Central memory CD4-positive, alpha-beta T cell (primary cell): ENCODE measurements around the gene ENDOV.

ENCODE experiments used
- DNase-seq: peaks from one replicate; pipeline ENCODE4 v3.0.0; 2022

The ENDOV gene

DNA sequence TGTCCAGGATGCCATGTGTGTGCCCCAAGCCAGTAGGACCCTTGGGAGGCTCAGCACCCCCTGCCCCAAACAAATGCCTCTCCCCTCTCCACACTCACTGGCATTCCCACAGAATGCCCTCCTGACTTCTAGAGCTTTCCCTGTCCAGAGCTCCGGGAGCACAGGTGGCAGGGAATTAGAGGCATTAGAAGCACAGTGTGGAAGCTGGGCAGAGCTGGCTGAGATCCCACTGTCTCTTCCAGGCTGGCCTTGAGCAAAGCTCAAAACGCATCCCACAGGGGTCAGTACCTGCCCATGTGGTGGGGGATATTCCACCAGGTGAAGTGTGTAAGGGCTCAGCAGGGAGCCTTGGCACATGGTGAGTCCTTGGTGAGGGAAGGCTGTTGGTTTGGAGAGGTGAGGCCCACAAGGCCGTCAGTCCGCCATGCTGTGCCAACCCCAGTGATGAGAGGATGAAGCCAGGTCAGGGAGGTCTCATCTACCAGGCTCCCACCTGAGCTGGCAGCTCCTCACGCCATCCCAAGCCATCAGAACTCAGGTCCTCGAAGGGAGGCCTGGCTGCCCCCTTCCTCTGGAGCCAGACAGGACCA, 18.1 kb downstream of the ENDOV start:
- DNase-seq, result no peak

GRCh38 chr17:80433916-80434666, 19.1 kb downstream of the ENDOV start:
- DNase-seq, result no peak

- DNase-seq, result no peak
These were observed 22.6 kb downstream of the ENDOV start for GRCh38 chr17:80437532-80437931.

DNA sequence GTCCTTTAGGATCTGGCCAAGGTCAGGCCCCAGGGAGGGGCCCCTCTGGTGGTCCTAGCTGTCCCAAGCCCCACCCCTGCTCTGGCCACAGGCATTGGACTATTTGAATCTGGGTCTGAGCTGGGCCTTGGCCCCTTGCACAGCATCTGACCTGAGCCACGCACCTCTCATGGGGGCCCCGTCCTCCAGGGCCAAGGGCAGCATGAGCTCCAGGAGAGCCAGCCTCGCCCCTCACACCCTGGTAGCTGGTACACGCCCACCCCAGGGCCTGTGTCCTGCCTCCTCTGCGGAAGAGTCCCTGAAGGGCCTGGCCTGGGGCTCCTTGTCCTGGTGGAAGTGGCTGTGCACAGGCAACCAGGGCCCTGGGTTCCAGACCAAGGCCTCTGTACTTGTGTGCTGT, 23.8 kb downstream of the ENDOV start:
- no peak for DNase-seq

- no peak for DNase-seq
These were observed 24.5 kb downstream of the ENDOV start for GRCh38 chr17:80439499-80439898.

GRCh38 chr17:80441133-80441578, 26.2 kb downstream of the ENDOV start:
- peak; percentile 21 for DNase-seq

GRCh38 chr17:80441598-80442322, 26.8 kb downstream of the ENDOV start:
- DNase-seq, result no peak

- no peak for DNase-seq
These were observed 27.3 kb downstream of the ENDOV start for GRCh38 chr17:80442323-80442659.

GRCh38 chr17:80442764-80443163, 27.8 kb downstream of the ENDOV start:
- no peak for DNase-seq

- DNase-seq, result no peak
These were observed 28.5 kb downstream of the ENDOV start for GRCh38 chr17:80443498-80443897.

- DNase-seq, result no peak
These were observed 29.1 kb downstream of the ENDOV start for GRCh38 chr17:80443916-80444643.

GRCh38 chr17:80444644-80444979, 29.6 kb downstream of the ENDOV start:
- DNase-seq, result no peak

DNA sequence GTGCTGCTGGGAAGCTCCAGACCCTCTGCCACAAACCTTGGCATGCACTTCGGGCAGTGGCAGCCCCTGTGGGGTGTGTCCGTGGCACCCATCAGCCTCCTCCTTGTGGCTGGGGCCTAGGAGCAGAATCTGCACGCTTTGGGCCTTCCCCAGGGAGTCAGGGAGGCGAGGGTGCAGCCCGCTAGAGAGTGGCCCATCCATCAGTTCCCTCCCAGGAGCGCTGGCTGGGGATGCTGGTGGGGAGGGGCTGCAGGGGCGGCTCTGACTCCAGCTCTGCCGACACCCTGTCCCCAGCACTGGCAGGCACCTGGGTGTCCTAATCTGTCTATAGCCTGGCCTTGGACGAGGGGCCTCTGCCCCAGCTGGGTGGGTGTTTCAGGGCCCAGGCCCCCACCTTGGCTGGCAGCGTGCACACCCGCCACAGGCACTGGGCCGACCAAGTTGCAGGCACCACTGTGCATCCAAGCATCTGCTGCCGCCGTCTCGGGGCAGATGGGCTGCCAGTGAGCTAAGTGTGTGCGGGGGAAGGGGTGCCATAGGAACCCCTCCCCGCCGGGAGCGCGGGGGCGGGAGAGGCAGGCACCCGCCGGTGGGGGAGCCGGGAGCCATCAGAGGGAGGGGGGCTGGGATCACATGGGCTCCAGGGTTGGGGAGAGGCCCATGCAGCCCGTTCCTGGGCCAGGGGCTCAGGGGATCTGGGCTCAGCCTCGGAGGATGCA, 30.2 kb downstream of the ENDOV start:
- no peak for DNase-seq

DNA sequence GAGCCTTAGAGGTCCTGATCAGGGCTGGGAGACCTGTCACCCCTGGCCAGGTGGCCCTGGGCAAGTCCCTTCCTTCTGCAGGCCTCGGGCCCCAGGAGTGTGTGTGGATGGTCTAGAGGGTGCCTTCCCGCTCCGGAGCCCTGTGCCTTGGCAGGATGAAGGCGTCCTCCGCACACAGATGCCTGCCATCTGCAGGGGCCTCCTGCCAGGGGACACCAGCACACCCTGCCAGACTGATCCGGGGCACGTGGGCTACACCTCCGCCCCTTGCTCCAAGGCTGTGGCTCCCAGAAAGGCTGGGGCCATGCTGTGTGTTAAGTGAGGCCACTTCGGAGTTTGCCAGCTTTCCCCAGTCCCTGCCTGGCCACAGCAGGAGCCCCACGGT, 30.8 kb downstream of the ENDOV start:
- DNase-seq, result no peak

- DNase-seq, result no peak
These were observed 31.9 kb downstream of the ENDOV start for GRCh38 chr17:80446645-80447405.

- DNase-seq, result no peak
These were observed 32.8 kb downstream of the ENDOV start for GRCh38 chr17:80447790-80448189.

DNA sequence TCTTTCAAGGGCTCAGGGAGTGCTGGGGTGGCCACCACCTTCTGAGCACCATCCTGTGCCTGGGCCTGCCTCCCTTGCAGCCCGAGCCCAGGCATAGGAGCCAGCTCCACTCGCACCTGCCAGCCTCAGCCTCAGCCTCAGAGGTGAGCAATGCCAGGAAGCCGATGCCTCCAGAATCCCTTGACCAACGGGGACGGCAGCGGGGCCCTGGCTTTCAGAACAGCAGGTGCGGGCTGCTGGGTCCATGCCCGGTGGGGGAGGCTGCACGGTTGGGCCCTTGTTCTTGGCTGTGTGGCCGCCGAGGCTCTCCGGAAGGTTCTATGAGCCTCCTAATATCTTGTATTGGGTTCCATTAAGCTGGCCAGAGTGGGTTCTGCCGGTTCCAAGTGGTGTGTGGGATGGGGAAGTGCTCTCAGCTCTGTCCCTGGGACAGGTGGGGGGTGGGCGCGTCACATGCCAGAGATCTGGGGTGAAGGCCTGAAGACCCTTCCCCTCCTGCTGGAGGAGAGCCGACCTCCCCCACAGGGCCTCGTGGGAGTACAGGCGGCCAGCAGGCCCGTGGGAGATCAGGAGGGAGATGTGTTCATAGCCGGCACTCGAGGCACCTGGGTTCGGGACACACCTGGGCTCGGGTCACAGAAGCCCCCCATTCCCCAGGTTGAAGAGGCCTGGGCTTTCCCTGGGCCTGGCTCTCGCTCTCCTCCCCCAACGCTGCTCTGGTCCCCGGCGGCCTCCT, 34.4 kb downstream of the ENDOV start:
- DNase-seq, result no peak

DNA sequence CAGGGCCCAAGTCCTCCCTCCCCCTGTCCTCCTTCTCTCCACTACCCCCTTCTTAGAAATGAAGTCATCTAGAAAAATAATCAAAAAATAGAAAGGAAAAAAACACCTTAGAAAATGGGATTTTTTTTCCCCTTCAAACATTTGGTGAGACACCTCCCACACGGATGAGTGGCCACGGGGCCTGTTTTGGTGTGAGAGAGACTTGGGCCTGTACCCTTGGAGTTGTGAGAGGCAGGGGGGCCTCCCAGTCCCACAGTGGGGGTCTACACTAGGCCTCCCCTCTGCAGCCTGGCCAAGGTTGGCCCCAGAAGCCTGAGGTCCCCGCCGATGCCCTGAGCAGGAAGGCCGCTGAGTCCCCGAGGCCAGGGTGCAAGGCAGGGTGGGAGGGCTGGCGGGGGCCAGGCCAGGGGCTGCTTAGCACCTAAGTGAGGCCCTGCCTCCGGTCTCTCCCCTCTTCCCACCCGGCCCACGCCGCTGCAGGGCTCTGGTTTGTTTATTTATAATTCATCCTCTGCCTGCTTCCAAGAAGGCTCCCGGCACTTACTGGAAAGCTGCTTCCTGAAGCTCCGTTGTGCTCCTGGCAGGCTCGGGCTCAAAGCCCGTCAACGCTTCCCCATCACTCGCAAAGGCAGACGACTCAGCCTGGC, 35.1 kb downstream of the ENDOV start:
- DNase-seq, result no peak

DNA sequence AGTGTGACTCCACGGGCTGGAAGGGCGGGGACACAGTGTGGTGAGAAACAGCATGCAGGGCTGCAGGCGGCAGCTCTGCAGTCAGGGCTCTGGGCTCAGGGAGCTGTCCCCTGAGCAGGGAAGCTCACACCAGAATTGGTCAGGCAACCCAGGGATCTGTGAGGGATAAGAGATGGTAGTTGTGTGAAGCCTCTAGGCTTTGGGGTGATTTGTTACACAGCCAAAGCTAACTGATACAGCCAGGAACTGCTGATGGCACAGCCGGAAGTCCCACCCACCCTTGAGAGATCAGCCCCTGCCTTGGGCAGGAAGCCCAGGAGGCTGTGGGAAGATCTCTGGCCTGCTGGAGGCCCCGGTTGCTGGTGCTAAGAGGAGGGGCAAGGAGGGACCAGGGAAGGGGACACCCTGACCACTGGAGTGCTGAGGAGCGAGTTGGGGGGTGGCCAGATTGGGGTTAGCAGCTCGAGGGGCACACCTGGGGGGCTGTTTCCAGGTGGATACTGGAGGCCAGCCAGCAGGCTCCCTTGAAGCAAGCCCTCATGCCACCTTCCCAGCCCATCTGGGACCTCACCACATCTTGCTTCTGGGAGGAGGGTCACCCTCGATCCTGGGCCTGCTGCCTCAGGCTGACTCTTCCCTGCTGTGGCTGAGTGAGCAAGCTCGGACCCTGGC, 36.3 kb downstream of the ENDOV start:
- no peak for DNase-seq
